ENCODE measurements around the gene KIF1A.
"Not testable (repeated sequence)": the region's sequence is repeated elsewhere in the genome, so short reads cannot be mapped to it uniquely, and the experiment has no call there.

KIF1A gene

DNA sequence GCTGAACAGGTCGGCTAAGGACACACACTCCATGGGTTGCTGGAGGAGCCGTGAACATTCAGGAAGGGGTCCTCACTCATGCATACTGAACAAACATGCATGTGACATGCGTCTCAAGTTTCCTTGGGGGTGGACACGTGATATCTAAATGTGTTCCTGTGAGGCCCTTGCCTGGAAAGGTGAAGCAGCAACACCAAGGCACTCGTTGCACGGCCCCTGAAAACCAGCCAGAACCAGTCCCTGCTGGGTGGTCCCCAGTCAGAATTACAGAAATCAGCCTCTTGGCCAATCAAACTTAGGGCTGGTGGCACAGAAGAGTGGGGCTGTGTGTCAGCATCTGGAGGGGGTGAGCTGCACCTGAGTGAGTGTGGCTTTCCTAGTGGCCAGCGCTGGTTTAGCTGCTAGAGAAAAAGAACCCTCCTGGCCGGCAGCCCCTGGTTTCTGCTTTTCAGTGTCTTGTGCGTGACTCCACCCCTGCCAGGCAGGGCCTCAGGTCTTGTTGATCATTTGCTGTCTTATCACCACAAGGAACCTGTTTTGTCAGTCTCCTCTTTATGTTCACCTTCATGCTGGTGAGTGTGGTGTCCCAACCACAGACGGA is 134.1 kb downstream of the KIF1A start:
- no peak for DNase-seq (ENCODE audit: low spot score)

DNA sequence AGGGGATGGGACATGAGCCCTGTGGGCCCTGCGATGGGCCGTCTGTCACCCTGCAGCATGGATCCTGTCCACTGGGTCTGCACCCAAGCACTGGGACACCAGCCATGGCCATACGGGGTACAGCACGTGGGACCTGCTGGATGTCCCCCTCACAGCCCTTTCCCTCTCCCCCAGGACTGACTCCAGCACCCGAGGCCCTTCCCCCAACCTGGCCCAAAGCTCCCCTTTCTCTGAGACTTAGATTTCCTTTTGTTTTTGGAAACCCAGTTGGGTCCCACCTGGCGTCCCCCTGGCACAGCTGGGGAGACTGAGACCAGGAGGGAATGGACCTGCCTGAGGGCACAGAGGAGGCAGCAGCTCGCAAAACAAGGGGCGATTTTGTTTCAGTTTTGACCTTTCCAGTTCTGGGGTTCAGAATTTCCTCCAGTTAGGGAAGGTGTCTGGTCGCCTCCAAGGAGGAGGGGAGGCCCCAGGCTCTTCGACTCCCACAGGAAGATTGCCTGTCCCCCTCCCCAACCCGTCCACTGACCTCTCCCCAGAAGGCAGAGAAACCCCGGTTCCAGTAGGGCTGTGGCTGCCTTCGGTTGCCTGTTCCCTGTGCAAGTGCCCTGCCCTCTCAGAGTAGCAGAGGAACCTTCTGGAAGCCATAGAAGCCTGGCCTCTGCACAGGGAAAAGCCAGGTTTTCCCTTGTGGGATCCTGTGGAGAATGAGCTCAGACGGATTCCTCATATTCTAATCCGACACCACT is 135.9 kb downstream of the KIF1A start:
- not testable (repeated sequence) for DNase-seq (ENCODE audit: low spot score)

DNA sequence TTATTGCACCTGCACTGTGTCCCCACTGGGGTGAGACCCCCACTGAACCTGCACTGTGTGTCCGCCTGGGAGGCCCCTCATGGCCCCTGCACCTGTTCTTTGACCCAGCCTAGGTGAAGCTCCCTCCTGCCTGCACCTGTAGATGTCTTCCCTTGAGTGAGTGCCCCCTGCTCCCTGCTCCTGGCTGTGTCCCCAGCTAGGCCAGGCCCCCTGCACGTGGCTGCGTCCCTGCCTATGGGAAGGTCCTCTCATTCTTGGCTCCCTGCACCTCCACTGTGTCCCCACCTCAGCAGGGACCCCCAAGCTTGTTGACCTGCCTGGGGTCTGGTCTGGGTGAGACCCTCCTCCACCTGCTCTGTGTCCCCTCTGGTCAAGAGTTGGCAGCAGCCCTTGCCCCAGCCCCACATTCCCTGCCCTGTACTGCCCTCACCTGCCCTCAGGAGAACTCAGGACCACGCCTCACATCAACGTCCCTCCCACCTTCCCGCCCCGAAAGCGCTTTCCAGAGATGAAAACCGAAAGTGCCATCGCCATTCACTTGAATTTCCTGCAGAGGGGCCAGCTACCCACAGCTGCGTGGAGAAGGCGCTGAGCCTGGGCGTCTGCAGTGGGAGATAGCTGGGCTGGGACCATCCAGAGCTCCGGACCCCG is 136.6 kb downstream of the KIF1A start:
- DNase-seq (ENCODE audit: low spot score): not testable (repeated sequence)

DNA sequence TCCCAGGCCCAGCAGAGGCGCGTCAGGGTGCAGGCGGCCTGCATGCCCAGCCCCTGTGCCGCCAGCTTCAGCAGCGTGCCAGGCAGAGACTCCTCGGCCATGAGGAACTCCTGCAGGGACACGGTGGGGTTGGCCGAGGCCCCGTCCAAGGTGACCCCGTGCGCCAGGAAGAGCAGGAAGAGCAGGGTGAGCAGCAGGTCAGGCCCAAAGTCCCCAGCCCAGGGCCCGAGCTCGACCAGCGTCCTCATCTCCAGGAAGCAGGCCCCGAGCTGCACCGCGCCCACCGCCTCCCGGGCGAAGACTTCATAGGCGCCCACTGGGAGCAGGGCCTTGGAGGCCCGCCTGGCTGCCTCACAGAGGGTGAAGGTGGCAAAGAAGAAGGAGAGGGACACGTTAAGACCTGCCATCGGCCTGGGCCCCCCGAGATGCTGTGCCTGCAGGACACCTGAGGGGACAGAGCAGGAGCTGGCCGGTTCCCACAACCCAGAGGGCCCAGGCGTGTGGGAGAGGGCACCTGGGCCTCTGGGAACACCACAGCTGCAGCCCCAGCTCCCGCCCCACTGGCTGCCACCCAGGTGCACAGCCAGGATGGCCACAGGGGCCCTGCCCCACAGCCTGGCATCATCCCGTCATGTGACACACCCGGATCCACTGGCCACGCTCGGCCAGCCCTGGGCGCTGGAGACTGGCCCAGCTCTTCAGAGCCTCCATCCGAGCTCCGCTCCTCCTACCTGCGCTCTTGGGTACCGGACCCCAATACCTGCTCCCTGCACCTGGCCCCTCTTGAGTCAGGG is 137.4 kb downstream of the KIF1A start, which contains the start of gene AQP12B:
Gene AQP12B (minus strand): TSS at position 455 of the 794 bp plus-strand sequence. CDS start 48 bp downstream, at position 407.
- not testable (repeated sequence) for DNase-seq (ENCODE audit: low spot score)

DNA sequence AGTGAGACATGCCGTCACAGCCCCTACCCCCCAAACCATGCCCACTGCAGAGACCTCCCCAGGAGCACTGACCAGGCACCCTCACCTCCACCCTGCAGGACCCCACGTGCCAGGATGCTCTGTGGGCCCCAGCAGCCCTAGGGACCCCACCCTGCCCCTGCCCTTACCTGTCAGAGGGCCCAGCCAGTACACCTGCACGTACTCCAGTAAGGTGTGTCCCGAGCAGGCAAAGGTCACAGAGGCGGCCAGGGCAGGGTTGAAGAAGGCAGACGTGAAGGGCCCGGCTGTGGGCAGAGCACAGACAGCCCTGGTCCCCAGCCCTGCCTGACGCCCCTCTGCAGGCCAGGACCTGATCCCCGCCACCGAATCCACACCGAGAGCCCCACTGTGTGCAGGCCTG is 139.8 kb downstream of the KIF1A start:
- not testable (repeated sequence) for DNase-seq (ENCODE audit: low spot score)

DNA sequence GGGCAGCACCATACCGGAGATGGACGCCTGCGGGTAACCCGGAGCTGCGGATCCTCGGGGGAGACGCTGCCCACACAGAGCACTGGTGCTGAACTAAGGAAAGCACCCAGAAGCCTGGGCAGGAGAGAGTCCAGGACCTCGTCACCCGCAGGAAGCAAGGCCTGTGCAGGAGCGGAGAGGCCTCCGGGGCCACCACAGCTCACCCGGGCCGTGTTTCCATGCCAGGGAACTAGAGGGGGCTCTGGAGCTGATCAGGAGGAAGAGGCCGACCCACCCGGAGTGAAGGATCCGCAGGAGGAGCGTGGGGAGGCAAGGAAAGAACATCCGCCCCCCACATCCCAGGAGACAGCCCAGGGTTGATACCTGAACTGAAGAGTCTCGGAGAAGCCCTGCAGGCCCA is 141.1 kb downstream of the KIF1A start:
- DNase-seq (ENCODE audit: low spot score): not testable (repeated sequence)

DNA sequence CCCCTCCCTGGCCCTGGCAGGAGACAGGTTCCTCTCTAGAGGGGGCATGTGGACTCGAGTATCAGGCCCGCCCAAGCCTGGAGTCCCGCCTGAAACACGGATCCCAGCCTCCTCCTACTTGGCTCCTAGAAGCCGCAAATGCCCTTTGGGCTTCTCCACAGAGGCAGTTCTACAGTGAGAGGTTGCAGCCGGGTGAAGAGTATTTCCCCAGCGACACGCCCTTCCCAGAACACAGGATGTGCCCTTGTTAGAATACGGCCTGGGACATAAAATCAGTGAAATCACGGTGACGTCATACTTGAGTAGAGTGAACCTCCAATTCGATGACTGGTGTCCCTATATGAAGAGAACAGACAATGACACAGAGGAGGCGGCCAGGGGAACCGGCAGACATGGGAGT is 142.0 kb downstream of the KIF1A start:
- DNase-seq (ENCODE audit: low spot score): not testable (repeated sequence)

DNA sequence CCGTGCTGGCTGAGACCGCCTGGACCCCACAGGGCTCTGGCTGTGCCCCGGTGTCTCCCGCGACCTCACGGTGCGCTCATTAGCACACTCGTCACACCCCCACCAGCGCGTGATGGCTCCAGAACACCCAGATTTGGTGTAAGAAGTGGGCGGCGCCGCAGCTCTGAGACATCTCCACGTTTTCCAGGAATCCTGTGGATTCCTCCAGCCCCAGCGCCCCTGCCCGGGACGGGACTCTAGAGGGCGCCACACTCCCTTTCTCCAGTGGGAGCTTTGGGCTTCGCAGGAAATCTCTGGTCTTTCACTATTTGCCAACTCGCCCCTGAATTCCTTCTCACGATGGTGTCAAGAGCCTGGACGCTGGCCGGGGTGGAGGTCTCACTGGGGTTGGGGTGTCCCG is 144.7 kb downstream of the KIF1A start:
- not testable (repeated sequence) for DNase-seq (ENCODE audit: low spot score)

DNA sequence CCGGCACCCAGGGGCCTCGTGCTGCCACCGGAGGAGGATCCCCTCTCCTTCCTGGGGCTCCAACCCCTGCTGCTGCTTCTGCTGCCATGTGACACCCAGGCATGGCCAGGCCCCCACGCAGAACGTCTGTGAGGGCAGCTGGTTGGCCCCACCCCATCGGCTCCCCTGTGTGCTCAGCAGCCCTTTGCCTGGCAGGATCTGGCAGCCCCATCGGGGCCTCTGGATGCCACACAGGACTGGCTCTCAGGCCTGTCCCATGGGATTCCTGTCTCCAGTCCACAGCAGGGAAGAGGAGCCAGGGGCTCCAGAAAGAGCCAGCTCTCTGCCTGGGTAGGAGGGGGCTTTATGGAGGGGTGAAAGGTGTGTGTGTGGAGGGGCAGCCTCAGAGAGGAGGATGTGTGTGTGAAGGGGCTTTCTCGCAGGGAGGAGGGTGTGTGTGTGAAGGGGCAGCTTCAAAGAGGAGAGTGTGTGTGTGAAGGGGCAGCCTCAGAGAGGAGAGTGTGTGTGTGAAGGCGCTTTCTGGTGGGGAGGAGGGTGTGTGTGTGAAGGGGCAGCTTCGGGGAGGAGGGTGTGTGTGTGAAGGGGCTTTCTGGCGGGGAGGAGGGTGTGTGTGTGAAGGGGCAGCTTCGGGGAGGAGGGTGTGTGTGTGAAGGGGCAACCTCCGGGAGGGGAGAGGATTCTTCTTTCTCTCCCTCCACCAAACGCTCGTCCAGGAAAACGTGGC is 145.4 kb downstream of the KIF1A start:
- DNase-seq (ENCODE audit: low spot score): not testable (repeated sequence)

DNA sequence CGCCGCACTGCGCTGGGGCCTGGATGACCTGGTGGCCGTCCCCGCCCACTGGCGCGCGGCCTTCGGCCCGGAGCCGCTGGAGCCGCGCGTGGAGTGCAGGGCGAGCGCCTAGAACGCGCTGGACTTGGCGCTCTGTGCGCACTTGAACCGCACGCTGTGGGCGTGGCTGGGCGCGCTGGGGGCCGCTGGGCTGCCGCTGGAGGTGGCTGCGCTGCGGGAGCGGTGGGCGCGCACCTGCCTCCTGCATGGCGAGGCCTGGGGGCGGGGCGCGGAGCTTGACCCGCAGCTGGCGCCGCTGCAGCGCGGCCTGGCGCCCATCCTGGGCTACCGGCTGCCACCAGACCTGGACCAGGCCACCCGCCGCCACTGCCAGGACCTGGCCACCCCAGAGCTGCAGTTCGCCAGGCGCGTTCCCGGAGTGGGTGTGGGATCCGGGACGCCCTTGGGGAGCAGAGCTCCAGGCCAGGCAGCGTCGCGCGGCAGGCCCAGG is 147.3 kb downstream of the KIF1A start:
- no peak for DNase-seq (ENCODE audit: low spot score)

DNA sequence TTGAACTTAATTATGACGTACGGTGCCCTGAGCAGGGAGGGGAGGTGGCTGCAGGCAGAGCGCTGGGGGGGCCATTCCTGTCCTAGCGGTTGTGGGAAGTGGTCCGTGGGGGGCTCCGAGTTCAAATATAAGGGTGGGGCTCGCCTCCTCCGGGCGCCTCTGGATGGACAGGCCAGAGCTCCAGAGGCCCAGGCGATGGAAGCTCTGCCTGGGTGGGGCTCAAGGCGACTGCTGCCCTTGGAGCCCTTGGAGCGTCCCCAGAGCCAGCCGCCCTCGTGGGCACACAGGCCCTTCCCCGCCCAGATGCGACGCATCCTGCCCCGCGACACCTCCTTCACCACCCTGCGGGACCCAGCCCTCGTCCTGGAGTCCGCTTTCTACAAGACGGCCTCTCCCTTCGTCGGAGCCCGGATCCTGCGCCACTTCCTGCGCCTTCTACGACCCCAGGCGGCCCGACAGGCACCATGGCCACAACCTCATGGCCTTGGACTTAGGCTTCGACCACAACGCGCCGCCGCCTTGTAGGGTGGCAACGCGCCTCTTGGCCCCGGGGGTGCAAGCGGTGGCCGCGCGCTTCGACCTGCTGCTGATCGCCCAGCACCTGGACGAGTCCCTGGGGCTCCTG is 147.8 kb downstream of the KIF1A start:
- DNase-seq (ENCODE audit: low spot score): no peak

DNA sequence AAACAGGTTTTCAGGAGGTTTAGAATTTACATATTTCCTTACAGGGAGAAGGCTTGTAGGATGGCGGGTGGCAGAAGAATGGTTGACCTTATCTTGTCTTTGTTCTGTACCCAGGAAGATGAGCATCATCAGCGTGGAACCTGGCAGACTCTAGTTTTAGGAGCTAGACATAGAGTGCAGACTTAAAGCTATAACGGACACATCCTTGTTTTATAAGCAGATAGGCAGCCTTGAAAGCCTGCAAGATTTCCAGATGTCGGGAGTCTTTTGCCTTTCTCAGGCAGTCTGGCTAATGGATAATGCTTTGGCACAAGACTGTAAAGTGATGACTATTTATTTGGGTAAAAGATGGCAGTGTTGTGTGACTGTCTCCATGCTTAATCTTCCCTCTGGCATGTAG is 149.1 kb downstream of the KIF1A start:
- DNase-seq (ENCODE audit: low spot score): no peak

DNA sequence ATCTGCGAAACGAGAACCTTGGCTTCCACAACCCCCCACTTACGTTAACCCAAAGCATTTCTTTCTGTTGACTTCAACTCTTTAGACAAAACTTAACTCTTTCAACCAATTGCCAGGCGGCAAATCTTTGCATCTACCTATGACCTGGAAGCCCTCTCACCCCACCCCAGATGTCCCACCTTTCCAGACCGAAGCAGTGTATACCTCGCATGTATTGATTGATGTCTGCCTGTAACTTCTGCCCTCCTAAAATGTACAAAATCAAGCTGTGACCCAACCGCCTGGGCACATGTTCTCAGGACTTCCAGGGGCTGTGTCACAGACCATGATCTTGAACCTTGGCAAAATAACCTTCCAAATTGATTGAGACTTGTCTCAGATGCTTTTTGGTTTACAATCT is 149.6 kb downstream of the KIF1A start:
- DNase-seq (ENCODE audit: low spot score): no peak

DNA sequence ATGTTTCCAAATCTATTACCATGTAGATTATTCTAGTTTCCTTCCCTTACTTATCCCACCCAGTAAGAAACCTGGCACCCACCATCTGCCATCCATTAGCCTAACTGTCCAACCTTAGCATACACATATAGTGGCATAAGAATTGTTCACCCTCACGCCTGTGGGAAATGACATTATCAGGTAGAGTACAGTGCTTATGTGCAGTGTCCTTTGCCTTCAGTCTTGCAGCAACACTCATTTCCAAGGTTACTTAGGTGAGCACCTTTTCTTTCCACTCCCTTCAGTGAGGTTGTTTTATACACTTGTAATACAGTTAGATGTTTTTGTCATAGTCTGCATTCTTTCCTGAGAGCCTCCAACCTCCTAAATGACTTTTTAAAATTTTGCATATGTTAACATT is 155.4 kb downstream of the KIF1A start:
- no peak for DNase-seq (ENCODE audit: low spot score)

All from CD4-positive, alpha-beta T cell treated with Interleukin-15 for 4 hours (primary cell).